ENCODE data around the gene KATNB1. TPM values are rescaled to one million over a fixed set of nuclear protein-coding genes. Genes with fewer than 3 reads are reported as not detected.

KATNB1 gene
- total RNA-seq, 1 experiment from 2014 or later: 32.2 TPM

DNA sequence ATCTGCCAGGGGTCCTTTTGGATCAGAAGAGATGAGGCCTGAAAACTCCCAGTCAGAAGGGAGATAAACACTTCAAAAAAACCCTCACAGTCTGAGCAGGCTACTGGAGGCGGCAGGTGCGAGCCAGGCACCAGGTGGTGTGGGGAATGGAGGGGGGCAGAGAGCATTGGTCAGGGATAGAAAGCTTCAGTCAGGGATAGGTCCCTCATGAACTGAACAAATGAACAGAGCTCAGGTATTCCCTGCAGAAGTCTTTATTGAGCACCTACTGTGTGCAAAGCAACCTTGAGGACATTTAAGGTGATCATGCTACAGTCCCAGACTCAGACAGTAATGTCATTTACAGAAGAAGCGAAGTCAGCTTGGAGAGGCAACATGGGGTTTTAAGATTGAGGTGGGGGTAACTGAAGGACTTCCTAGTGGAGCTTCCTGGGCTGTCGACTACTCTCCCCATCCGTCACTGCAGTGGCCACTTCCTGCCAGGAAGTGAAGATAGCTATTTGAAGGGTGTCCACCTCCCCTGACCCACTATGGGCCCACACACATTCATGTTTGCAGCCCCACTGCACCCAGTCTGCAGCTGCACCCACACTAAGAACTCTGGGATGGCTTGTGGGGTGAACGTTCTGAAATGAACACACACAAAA, 63.5 kb downstream of the KATNB1 start:
- Histone ChIP-seq H2AFZ (ENCODE audit: low read depth, low read length, poor library complexity, severe bottlenecking) (no peak overlapping the region), H3K4me2 (ENCODE audit: low read length) (peak overlapping the region; percentile 55; the same call in 1 of the 2 replicates), H3K9ac (ENCODE audit: low read length) (no peak overlapping the region; the same call in 1 of the 2 replicates), H3K9me3 (ENCODE audit: control insufficient read depth in 1 of 2, insufficient read depth in 1 of 2, low read depth in 1 of 2, low read length in 2 of 2) (no peaks in the 10 kb centered on the region), H3K27me3 (ENCODE audit: insufficient read depth, low read length) (no peaks in the 10 kb centered on the region), H3K79me2 (ENCODE audit: insufficient read depth, low read length) (peaks cover 23% of the 10 kb centered on the region; the same call in 1 of the 2 replicates), H3K27ac (ENCODE audit: low read depth, low read length) (no peak overlapping the region), H3K36me3 (ENCODE audit: control insufficient read depth in 1 of 2, insufficient read depth in 2 of 2, low read length in 2 of 2) (peaks cover 0 to 2% of the 10 kb centered on the region in 2 experiments; a peak in 2 of 4 replicates), H3K4me1 (ENCODE audit: control insufficient read depth in 1 of 2, insufficient read depth in 2 of 2, low read length in 2 of 2) (peaks cover 71 to 78% of the 10 kb centered on the region in 2 experiments), H4K20me1 (ENCODE audit: insufficient read depth) (no peaks in the 10 kb centered on the region), H3K9me2 (ENCODE audit: insufficient read depth) (no peaks in the 10 kb centered on the region), H3K4me3 (replicated peaks in 1 of 2; ENCODE audit: low read depth in 1 of 2, low read length in 2 of 2) (no peak overlapping the region)
- CTCF ChIA-PET: interaction anchor here (1.8 kb wide), 1 partner anchor 61 kb away, joined by 4 read pairs; no protein-coding TSS in a partner anchor
- no peak for TF ChIP-seq SRF (IDR thresholded peaks at IDR 0.05; ENCODE audit: low read depth)
- TF ChIP-seq TCF7L2 (IDR thresholded peaks at IDR 0.05; ENCODE audit: borderline replicate concordance, extremely low read depth, insufficient read depth, insufficient read length): no peak
- TF ChIP-seq, protein P1, sequence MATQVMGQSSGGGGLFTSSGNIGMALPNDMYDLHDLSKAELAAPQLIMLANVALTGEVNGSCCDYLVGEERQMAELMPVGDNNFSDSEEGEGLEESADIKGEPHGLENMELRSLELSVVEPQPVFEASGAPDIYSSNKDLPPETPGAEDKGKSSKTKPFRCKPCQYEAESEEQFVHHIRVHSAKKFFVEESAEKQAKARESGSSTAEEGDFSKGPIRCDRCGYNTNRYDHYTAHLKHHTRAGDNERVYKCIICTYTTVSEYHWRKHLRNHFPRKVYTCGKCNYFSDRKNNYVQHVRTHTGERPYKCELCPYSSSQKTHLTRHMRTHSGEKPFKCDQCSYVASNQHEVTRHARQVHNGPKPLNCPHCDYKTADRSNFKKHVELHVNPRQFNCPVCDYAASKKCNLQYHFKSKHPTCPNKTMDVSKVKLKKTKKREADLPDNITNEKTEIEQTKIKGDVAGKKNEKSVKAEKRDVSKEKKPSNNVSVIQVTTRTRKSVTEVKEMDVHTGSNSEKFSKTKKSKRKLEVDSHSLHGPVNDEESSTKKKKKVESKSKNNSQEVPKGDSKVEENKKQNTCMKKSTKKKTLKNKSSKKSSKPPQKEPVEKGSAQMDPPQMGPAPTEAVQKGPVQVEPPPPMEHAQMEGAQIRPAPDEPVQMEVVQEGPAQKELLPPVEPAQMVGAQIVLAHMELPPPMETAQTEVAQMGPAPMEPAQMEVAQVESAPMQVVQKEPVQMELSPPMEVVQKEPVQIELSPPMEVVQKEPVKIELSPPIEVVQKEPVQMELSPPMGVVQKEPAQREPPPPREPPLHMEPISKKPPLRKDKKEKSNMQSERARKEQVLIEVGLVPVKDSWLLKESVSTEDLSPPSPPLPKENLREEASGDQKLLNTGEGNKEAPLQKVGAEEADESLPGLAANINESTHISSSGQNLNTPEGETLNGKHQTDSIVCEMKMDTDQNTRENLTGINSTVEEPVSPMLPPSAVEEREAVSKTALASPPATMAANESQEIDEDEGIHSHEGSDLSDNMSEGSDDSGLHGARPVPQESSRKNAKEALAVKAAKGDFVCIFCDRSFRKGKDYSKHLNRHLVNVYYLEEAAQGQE (IDR thresholded peaks at IDR 0.05; ENCODE audit: low read depth): no peak
- TF ChIP-seq ZFX (IDR thresholded peaks at IDR 0.05): no peak
- TF ChIP-seq YY1 (IDR thresholded peaks at IDR 0.05; ENCODE audit: extremely low read depth, insufficient replicate concordance, low read depth, low read length): no peak
- TF ChIP-seq EZH2phosphoT487 (IDR thresholded peaks at IDR 0.05; ENCODE audit: borderline replicate concordance): no peak
- TF ChIP-seq POLR2A (IDR thresholded peaks at IDR 0.05; ENCODE audit: borderline replicate concordance, extremely low read depth, insufficient read depth, insufficient read length): no peak
- RAD21 ChIA-PET (ENCODE audit: low non-redundant PET in 1 of 2, low total read pairs in 2 of 2, uncharacterized antibody in 2 of 2, unreplicated experiment in 2 of 2): no interaction called here
- DNase-seq (ENCODE audit: low read depth, low spot score) (no peak), ATAC-seq (no peak)
- intact Hi-C loops (cut with micrococcal nuclease): no loop called here
- POLR2A ChIA-PET: no interaction called here
- BruUV-seq (replicated peaks): no TSS peak
